Muscle of arm (tissue), 12 donors: ENCODE data around the gene CLUH. TPM values are rescaled to one million over a fixed set of nuclear protein-coding genes. Genes with fewer than 3 reads are reported as not detected.

Experiments used
- DNase-seq: peaks from one replicate; pipeline ENCODE4 v3.0.0-alpha.2; 2013
- polyA plus RNA-seq, 12 donors: library from polyadenylated mRNA; unstranded; fragments of 120-200 nt; gene quantifications; one replicate each; pipeline ENCODE4 v1.2.1, GENCODE V29; 2013; ENCODE audit not compliant: insufficient read length in 12 of 12

The CLUH gene
- polyA plus RNA-seq, 12 donors, result 32.6 to 57.7 (median 38.1) TPM; not detected in 1

DNA sequence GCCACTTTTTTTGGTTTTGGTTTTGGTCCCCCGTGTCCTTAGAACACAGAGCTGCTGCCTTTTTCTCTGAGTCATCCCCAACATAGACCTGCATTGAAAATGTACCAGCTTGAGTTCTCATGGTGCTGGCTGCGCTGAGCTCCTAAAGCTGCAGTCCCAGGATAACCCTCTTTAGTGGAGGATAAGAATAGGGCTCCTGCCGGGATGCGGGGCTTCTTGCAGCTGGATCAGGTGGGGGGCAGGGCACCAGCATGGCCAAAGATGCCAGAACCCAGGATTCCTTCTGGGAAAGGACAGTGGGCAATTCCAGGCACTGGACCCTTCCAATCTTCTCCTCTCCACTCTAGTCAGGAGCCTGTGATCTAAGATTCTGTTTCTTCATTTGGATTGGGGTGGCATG, 8.3 kb upstream of the CLUH start:
- DNase-seq, result no peak

DNA sequence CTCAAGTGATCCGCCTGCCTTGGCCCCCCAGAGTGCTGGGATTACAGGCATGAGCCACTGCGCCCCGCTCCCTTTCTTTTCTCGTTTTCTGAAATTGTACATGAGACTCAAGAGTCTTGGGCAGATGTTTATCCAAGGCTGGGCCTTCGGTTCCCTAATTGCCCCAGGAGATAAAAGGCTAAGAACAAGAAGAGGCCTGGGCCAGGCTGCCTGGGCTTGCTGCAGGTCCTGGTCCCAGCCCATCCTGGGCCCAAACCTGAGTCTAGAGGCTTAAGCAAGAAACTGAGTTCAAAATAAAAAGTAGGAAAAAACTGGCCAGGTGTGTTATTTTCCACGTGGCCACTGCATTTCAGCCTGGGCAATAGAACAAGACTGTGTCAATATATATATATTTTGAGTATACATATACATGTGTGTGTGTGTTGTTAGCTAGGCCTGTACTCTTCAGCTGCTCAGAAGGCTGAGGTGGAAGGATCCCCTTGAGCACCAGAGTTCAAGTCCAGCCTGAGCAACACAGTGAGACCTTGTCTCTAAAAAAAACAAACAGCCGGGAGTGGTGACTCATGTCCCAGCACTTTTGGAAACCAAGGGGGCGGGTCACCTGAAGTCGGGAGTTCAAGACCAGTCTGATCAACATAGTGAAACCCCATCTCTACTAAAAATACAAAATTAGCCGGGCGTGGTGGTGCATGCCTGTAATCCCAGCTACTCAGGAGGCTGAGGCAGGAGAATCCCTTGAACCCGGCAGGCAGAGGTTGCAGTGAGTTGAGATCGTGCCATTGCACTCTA, 6.8 kb upstream of the CLUH start:
- no peak for DNase-seq

DNA sequence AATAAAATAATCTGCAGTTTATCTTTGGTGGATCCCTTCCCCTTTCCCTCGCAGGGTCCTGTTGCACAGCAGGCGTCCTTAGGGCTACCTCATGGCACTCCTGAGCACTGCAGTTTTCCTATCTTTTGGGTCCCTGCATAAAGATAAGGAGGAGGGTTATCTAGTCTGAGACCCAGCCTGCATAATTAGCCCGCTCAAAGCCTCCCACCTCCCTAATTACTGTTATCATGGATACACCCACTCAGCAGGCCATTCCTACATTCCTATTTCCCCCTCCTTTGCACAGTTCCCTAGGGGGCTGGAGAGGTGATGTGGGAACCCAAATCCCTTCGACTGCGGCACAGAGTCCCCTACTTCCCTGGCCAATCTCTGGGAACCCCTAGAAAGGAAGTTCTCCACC, 5.1 kb upstream of the CLUH start:
- DNase-seq, result no peak

DNA sequence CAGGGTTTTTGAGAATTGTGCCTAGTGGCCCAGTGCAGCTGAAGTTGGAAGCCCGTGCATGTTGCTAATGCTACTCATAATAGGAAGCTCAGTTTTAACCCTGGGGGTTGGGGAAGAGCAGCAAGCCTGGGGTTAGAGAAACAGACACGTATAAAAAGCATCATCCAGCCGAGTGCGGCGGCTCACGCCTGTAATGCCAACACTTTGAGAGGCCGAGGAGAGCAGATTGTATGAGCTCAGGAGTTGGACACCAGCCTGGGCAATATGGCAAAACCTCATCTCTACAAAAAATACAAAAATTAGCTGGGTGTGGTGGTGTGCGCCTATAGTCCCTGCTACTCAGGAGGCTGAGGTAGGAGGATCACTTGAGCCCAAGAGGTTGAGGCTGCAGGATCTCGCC, 2.3 kb upstream of the CLUH start:
- no peak for DNase-seq

DNA sequence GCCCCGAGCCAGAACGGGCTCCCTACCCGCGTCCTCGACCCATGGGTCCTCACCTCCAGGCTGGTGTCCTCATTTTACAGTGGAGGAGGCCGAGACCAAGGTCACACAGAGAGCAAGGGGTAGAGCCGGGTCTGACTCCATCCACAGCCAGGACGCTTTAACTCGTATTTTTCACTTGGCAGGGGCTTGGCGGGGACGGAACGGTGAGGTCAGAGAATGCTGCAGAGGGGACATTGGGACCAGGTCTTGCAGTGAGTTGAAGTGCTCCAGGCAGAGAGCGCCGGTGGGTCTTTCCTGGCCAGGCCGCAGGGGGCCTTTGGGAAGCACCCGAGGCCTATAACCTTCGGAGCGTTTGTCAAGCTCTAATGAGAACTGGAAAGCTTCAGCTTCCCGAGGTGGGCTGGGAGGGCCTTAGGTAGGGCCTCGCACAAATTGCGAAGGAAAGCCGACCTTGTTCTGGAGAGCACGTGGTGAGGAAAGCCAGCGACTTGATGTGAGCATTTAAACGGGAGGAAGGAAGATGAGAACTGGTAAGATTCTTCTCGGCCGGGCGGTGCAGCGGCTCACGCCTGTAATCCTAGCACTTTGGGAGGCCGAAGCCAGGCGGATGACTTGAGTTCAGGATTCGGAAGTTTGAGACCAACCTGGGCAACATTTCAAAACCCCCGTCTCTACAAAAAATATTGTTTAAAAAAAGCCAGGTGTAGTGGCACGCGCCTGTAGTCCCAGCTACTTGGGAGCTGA, 908 bp upstream of the CLUH start:
- no peak for DNase-seq

DNA sequence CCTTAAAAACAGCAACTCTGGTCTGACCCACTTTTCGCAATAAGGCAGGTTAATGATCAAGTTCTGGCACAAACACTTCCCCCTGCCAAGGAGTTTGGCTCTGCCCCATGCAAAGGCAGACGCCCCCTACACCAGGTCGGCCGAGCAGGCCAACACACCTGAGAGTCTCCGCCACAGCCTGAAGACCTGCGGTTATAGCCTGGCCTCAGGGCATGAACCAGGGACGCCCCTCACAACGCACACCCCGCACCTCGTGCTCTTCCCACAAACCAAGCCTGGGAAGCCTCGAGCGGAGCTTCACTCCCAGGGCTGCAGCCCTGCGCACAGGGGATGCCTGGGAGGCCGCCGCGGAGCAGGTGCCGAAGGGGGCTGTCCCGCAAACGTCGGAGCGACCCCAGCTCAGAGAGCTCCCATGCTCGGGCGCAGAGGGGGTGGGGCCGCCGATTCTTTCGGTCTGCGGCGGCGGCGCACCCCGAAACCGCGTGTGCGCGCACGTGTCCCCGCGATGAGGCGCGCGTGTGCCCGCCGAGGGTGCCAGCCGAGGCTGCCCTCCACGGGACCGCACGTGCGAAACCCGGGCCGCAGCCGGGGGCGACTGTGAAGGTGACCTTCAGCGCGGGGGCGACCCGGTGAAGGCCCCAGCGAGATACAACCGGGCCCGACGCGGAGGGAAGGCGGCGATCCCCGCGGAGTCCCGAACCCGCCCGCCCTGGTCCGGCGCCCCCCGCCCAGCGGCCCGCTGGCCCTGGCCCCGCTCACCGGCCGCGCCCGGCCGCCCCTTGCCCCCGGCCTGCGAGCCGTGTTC, 559 bp downstream of the CLUH start:
- no peak for DNase-seq

DNA sequence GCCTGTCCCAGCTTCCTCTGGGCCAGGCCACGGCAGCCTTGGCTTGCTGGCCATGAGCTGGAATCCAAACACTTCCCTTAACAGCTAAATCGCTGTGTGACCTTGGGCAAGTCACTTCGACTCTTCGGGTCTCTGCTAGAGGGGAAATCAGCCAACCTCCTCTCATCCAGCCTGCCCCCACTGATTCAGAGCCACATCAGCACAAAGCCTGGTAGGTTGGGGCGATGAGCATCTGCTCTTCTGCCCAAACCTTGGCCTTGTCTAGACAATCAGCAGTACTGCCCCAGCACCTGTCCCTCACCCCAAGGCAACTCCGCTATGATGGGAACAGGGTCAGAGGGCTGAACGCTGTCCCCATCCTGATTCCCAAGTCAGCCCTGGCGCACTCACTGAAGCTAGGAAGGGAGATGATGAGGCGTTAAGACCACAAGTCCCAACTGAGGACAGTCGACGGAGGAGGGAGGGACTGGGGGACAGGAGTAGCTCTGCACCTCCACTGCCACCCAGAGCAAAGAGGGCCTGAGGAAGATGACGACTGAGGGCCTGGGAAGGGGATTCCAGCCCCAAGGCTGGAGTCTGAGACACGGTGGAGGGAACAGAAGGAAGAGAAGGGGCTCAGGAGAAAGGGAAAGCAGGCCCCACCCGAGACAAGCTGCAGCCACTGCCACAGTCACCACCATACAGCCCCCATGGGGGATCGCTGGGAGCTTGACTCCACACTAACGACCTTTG, 1.3 kb downstream of the CLUH start:
- DNase-seq, result no peak

DNA sequence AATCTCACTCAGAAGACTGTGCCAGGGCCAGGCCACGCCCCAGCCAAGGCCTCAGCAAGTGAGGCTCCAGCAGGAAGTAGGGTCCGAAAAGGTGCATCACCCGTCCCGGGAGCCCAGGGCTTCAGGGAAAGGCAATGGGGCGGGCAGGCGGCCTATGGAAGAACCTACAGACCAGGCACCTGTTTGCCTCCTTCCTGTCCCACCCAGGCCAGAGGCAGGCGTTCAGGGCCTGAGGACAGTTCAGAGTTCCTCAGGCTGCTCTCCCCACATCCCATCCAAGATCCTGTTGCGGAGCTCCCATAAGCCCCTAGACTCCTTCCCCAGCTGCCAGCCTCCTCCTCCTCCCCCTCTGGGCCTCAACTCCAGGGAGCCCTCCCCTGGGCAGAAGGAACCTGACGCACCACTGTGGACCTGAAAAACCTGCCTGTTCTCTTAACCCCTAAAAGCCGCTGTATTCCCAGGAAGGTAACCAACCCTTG, 2.3 kb downstream of the CLUH start:
- DNase-seq, result no peak

DNA sequence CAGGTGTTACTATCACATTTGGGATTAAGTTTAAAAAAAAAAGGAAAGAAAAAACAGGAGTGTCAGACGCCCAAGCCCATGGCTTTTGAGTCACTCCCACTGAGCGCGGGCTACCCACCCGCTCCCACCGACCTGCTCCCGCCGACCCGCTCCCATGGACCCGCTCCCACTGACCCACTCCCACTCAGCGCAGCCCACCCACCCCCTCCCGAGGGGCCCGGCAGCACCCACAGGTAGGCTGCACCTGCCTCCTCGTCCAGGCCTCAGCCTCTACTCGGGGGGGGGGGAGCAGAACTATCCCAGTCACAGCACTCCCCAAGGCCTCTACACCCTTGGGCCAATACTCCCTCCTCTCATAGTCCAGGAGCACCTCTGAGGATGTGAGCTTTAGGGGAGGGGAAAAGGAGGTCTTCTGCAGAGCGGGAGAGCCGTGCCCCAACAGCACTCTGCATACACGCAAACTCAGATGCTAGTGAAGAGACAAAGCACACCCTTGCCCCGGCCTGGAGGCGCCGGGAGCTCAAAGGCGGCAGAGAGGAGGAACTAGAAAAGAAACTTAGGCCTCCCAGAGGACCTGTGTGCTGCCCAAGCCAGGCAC, 2.9 kb downstream of the CLUH start:
- no peak for DNase-seq

DNA sequence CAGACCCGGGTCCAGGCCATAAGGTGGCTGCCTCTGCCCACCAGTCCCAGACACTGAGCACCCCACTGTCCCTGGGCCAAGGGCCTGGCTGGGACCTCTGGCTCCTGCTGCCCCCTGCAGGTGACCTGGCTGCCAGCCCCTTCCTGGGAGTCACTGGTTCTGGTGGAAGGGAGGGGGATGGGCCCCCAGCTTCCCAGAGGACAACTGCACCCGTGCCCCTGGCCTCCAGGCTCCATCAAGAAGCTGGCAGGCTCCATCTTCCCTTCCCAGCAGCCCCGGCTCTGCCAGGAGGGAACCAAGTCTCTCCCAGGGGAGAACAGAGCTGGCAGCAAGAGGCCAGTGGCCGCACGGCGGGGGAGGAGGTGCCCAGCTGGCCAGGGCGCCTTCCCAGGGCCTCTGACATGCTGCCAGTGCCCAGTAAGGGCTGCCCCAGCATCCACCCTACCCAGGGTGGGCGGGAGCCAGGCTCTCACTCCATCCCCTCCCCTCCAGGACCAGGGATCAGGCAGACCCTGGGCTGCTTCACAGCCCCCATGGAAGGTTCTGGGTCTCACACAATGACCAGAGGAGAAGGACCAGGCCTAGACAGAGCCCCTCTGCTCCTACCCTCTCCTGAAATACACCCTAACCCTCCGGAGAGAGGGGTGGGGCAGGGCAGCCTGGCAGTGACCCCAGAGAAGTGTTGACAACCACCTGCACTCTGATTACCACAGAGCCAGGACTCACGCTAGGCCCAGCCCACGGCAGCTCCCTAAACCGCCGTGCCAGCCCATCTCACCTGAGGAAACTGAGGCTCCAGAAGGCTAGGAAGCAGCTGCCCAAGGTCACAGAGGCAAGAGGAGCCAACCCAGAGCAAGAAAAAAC, 3.6 kb downstream of the CLUH start:
- no peak for DNase-seq

DNA sequence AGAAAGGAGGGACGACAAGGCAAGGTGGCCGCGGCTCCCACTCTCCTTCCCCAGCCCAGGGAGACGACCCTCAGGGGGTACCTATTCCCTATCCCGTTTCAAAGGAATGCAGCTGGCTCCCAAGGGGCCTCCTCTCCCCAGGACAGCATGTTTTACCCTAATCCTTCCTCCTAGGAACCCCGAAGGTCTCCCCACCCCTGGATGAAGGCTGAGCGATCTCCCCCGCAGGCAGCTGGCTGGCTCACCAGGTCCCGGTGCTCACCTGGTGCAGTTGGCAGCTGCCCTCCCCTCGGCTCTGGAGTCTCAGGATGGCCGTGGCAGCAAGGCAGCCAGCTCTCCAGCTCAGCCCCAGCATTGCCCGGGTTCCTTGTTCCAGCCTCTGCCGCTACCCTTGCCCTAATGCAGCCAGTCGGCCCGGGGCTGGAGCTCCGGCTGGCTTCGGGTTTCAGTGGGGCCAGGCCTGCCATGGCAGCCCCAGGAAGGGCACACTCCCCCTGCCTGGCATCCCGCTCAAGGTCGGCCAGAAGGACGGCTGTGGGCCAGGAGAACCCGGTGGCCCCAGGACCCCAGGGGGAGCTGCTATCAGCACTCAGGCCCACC, 4.6 kb downstream of the CLUH start:
- DNase-seq, result no peak

DNA sequence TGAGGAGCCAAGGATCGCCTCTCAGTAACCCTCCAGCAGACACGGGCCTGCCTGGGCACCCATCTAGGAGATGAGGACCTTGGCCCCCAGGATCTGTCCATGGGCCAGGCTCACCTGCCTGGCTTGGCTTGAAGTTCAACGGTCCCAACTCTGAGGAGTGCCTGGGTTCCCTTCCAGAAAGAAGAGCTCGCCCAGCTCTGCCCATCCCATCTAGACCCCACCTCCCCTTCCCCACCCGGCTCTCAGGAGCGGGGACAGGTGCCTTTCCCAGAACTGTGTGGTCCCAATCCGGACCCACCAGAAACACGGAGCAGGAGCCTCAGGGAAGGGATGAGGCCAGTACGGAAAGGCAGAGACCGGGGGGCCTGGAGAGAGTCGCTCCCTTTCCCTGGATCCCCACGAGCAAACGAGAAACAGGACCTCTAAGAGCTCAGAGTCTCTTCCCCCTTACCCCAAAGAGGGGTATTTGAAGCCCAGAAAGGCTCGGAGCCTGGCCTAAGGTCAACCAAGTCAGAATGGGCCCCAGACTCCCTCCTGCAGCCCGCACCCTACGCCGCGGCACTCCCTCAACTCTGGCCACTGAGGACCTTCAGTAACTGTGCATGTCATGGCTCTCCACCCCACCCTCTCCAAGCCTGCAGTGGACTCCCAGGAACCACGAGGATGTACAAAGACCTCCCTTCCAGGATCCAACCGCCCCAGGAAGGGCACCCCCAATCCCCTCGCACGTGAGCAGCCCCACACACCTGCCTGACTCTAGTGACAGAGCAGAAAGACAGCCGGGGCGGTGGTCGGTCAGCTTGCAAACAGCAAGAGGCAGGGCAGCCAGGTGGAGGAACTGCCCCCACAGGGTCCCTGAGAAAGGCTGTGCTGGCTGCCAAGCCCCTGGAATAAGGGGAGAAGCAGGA, 5.4 kb downstream of the CLUH start:
- no peak for DNase-seq

DNA sequence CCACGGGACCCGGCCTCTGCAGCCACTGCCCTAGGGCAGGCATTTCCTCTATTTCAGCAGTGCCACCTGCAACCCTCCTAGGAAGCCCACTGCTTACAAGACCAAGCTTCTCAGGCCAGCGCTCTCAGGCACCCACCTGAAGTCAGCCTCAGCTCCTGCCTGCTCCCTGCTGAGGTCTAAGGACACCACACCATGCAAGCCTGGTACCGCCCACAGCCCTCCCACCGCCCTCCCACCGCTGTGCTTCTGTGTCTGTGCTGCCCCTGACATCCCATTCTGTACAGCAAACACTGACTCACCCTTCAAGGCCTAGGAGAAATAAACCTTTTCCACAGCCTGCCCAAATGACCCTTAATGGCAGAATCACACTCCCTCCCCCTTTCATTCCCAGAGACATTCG, 6.3 kb downstream of the CLUH start:
- no peak for DNase-seq

DNA sequence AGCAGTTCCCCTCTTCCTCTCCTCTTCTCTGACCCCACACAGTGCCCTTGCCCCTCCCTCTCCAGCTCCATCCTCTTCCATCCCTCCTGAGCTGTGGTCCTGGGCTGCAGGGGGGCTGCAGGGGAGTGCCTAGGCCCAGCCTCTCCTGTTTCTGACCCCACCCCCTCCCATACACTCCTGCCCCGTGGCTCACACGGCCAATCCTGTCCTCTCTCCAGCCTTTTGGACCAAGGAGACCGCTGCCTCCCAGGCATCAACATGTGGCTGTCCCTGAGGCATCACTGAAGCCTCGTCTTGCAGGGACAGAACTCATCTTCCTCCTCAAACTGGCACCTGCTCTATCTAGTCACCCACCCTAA, 6.7 kb downstream of the CLUH start:
- no peak for DNase-seq

DNA sequence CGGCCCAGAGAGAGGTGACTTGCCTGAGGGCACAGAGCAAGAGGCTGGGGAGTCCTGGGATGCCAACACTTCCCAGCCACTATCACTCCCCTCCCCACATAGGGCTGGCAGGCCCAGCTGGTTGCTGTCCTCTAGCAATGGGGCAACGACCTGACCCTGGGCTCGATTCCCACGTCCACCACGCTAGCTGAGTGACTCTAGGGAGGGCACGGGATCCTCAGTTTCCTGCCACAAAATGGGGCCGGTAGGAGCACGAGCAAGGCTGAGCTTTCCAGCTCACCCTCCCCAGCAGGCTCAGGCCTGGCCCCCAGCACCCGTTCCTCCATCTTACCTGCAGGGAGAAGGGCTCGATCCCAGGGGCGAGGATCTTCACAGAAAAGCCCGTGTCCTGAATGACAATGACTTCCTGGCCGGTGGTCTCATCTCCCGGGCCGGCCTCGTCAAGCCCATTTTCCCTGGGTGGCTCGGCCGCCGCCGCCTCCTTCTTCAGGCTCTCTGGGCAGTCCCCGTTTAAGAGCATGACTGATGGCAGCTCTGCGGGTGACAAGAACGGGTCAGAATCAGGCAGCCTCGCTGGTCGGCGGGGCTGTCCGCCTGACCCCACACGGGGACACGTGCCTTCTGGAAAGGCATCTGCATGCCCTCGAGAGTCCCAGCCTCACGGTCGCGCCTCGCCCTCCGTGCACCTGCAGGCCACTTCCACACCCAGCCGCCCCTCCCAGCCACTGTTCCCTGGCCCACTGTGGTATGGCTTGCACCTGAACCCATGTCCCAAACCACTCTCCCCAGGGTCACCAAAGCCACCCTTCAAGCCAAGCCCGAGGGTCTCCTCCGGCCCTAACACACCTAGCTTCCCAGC, 7.3 kb downstream of the CLUH start:
- no peak for DNase-seq

DNA sequence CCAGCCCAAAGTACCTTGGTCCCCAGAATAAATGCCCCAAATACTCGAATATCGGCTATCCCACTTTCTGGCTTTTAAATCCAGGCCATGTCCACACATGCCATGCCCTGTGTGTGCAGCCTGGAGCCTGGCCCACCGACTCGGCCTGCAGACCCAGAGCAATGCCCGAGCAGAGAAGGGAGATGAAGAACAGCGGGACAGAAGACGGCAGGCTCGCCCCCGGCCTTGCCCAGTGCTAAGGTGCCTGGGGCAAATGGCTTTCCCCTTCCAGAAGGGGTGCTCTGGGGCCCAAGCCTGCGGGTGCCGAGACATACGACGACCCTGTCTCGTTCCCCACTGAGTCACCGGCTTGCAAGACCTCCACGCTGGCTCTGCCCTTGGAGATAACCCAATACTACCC, 8.0 kb downstream of the CLUH start:
- DNase-seq, result no peak

DNA sequence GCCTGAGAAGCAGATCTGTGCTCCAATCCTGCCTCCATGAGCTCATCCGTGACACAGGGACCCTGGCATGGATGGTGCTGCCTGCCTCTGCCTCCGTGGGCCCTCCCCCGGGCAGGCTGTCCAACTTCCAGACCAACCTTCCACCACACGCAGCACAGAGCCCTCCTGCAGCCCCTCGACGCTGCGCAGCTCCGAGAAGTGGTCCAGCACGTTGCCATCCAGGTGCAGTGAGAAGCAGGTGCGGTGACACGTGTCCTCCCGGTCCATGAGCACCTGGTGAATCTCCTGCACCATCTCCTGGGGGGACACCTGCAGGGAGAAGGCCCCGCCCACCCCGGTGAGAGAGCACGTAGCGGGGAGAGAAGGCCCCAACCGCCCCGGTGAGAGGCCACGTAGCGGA, 8.4 kb downstream of the CLUH start:
- DNase-seq, result no peak
